Mammary epithelial cell (primary cell): Measurements from ENCODE around the gene ARMC9.

Experiments used
- EZH2 ChIP-seq: IDR thresholded peaks from 2 replicates; pipeline ENCODE4 v1.6.1; 2012; ENCODE audit warnings: low read length, inconsistent platforms, borderline replicate concordance
- TF ChIP-seq, protein P1 (sequence below), 2 donors: IDR thresholded peaks in 1 of 2; conservative IDR thresholded peaks in 1 of 2; 2 replicates each; pipeline ENCODE4 v1.5.1; 2011 to 2012; ENCODE audit warnings: inconsistent platforms in 2 of 2, low read length in 2 of 2, mild to moderate bottlenecking in 2 of 2, control low read depth in 1 of 2, low read depth in 1 of 2; ENCODE audit not compliant: insufficient read depth in 1 of 2; ENCODE audit errors: extremely low read depth in 1 of 2

DNA sequence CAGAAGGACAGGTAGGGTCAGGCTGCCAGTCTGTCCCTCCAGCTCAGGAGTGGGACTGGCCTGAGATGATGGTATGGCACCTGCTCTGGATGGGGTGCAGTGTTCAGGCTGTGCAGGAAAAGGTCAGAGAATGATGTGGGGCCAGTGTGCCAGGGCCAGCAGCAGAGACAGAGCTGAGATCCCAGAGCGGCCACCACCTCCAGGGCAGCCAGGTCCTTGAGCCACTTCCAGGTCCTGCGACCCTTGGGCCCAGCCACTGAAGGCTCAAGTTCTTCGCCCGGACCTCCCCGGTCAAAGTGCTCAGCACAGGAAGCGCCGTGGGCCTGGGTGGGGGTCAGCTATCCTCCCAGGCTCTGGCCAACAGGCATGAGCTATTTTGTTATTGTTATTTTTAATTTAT lies 12.1 kb upstream of the ARMC9 start:
- TF ChIP-seq, protein P1, sequence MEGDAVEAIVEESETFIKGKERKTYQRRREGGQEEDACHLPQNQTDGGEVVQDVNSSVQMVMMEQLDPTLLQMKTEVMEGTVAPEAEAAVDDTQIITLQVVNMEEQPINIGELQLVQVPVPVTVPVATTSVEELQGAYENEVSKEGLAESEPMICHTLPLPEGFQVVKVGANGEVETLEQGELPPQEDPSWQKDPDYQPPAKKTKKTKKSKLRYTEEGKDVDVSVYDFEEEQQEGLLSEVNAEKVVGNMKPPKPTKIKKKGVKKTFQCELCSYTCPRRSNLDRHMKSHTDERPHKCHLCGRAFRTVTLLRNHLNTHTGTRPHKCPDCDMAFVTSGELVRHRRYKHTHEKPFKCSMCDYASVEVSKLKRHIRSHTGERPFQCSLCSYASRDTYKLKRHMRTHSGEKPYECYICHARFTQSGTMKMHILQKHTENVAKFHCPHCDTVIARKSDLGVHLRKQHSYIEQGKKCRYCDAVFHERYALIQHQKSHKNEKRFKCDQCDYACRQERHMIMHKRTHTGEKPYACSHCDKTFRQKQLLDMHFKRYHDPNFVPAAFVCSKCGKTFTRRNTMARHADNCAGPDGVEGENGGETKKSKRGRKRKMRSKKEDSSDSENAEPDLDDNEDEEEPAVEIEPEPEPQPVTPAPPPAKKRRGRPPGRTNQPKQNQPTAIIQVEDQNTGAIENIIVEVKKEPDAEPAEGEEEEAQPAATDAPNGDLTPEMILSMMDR (conservative IDR thresholded peaks at IDR 0.05 in 1 of 2, IDR thresholded peaks at IDR 0.05 in 1 of 2; ENCODE audit: extremely low read depth in 1 of 2, insufficient read depth in 1 of 2, low read depth in 1 of 2, low read length in 2 of 2), result no peak
- TF ChIP-seq EZH2, result no peak
